ENCODE data around the gene NAV2. TPM values are rescaled to one million over a fixed set of nuclear protein-coding genes. Genes with fewer than 3 reads are reported as not detected.

The NAV2 gene
- total RNA-seq, 1 donor: 11.2 TPM

DNA sequence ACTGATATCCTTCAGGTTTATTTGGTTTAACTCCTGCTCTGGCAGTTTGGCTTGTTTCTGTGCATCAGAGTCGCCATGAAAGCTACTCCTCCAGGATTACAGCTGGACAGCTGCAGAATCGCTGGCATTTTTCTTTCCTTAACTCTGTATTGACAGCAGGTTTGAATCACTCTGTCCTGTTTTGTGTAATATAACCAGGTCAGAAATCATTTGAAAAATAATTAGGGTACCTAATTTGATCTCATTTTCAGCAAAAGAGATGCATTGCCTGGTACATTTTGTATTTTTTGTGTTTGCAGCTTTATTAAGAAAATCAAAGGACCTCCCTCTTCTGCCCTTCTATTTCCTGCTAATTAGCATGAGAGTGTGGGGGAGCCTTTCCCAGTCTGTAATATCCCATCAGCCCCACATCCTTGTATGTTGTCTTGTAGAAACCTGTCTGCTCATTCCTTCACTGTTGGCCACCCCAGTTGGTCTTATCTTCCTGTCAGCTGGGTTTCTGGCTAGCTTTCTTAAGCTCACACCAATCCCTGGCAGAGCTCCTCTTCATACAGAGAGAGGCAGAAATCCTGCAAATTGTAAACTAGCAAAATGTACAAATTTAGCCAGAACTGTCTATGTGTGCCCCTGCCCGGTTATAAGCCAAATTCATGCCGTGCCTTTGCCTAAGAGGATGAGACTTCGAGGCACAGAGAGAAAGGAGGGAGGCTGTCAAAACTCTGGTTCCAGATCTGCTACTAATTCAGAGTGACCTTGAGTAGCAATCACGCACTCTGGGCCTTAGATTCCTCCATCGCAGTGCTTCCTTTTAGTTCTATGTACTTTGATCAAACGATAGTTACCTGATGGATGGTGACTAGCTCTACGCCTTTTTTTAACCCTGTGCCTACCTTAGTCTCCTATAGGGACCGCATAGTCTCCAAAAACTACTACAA lies 200.6 kb downstream of the NAV2 start:
- TF ChIP-seq, protein P1, sequence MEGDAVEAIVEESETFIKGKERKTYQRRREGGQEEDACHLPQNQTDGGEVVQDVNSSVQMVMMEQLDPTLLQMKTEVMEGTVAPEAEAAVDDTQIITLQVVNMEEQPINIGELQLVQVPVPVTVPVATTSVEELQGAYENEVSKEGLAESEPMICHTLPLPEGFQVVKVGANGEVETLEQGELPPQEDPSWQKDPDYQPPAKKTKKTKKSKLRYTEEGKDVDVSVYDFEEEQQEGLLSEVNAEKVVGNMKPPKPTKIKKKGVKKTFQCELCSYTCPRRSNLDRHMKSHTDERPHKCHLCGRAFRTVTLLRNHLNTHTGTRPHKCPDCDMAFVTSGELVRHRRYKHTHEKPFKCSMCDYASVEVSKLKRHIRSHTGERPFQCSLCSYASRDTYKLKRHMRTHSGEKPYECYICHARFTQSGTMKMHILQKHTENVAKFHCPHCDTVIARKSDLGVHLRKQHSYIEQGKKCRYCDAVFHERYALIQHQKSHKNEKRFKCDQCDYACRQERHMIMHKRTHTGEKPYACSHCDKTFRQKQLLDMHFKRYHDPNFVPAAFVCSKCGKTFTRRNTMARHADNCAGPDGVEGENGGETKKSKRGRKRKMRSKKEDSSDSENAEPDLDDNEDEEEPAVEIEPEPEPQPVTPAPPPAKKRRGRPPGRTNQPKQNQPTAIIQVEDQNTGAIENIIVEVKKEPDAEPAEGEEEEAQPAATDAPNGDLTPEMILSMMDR (IDR thresholded peaks at IDR 0.05; ENCODE audit: insufficient read depth, low read depth, low read length): no peak
- no peak overlapping the region for H3K4me3 ChIP-seq (ENCODE audit: low read depth, low read length)
- DNase-seq (ENCODE audit: low read depth): no peak

DNA sequence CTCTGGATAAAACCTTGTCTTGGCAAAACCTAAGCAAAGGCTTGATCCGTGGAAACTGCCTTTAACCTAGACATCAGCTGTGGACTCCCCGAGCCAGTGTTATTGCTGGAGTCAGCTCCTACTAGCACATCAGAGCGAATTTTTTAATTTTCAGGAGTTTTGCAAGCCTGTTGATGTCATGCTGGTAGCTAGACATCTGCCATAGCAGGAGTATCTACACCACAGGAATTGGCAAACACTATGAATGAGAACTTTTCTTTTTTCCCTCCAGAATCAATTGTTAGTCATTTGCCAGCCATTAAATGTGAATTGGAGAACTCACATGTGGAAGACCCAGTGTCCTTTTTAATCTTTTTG lies 201.2 kb downstream of the NAV2 start:
- DNase-seq (ENCODE audit: low read depth): no peak
- TF ChIP-seq, protein P1 (IDR thresholded peaks at IDR 0.05; ENCODE audit: insufficient read depth, low read depth, low read length): no peak
- no peak overlapping the region for H3K4me3 ChIP-seq (ENCODE audit: low read depth, low read length)

DNA sequence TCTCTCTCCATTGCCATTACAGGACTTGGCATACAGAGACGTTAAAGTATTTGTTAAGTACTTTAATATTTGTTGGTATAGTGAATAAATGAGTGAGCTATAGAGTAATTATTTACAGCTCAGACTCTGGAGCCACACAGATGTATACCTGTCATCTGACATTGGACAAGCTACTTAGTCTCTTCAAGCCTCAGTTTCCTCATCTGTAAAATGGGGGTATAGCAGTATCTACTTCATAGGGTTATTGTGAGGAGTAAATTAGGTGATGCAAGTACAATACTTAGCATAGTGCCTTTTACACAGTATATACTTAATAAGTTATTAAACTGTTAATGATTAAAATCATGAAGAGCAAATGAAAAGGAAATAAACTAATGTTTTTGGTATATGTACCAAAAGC lies 203.2 kb downstream of the NAV2 start:
- TF ChIP-seq, protein P1 (IDR thresholded peaks at IDR 0.05; ENCODE audit: insufficient read depth, low read depth, low read length): no peak
- no peak for DNase-seq (ENCODE audit: low read depth)

DNA sequence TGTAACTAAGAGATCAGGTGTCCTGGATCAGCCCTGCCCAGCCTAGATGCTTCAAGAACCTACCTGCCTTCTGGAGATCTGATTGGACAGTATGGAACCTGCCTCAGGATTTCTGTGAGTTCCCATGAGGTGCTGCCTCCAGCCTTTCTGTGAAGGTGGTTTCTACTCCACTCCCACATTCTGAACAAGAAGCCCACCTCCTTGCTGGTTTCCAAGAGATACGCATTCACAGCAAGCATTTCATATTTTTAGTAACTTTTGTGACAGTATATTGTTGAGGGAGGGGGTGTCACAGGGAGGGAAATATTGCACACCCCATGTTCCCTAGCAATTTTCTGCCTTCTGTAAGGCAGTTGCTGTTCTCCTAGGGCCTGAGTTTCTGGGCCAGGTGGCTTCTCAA lies 204.4 kb downstream of the NAV2 start:
- no peak for DNase-seq (ENCODE audit: low read depth)
- TF ChIP-seq, protein P1 (IDR thresholded peaks at IDR 0.05; ENCODE audit: insufficient read depth, low read depth, low read length): no peak

More for the DNA sequence above, 203.2 kb downstream of the NAV2 start:
- H3K4me3 ChIP-seq (ENCODE audit: low read depth, low read length): no peak overlapping the region

DNA sequence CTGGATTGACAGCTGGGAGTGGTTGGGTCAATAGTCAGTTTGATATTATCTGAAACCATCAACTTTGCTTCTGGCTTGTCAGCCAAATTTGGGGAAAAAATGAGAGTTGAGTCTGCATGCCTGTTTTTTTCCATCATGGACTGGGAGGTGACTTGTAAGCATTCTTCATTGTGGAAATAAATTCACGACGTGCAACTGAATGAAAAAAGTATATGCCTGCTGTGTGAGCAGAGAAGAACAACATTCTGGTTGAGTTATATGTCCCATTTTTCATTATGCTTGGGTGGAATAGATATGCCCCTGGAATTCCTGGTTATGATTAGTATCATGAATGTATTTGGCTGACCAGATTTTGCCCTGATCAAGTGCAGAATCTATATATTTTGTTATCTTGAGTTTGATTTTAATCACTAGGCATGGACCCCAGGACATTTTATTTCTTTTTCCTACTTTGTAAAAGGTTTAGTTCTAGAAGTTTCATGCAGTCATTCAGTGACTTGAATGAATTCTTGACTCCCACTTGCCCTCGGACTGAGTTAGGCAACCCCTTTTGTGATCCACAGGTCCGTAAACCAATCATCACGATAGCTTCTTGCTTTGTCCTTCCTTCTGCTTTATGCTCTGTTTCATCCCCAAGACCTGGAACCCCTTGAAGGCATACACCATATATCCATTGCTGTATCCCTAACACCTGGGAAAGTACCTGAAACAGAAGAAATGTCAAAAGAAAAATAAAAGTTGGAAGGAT lies 205.8 kb downstream of the NAV2 start:
- DNase-seq (ENCODE audit: low read depth): peak; percentile 12
- TF ChIP-seq, protein P1 (IDR thresholded peaks at IDR 0.05; ENCODE audit: insufficient read depth, low read depth, low read length): no peak
- no peak overlapping the region for H3K4me3 ChIP-seq (ENCODE audit: low read depth, low read length)

More for the DNA sequence above, 204.4 kb downstream of the NAV2 start:
- H3K4me3 ChIP-seq (ENCODE audit: low read depth, low read length): no peak overlapping the region

DNA sequence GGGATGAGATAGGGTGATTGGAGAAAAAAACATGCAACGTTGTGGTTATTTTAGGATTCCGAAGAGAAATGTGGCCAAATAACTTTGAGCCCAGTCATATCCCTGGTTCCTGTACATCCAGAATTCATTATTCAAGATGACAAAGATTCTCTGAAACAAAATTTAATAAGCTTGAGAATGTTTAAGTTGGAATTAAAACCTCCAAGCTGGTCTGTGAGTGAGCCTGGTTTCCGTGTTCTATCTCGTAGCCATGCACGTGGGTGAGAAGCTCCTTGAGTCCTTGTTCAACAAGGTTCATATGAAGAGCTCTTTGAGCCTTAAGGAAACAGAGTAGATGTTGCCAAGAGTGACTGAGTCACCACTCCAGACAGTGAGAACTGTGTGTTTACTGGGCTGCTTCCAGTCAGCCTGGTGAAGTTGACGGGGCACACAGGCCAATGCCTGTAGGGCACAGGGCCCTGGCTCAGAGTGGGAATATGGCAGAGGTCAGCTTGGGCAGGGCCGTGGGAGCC lies 206.5 kb downstream of the NAV2 start:
- peak; percentile 85 for DNase-seq (ENCODE audit: low read depth)
- TF ChIP-seq, protein P1 (IDR thresholded peaks at IDR 0.05; ENCODE audit: insufficient read depth, low read depth, low read length): no peak
- H3K4me3 ChIP-seq (ENCODE audit: low read depth, low read length): no peak overlapping the region

All from fibroblast of villous mesenchyme (primary cell).